GDM1 (cell line): ENCODE measurements around the gene FRAS1.

Source experiments
- DNase-seq: peaks from one replicate; lab custom pipeline; 2025; lab: John Stamatoyannopoulos, UW

The FRAS1 gene

GRCh38 chr4:78551420-78552351, 494.6 kb downstream of the FRAS1 start, which contains the start of gene ANXA3:
TSS of gene ANXA3 (plus strand) at chr4:78551770. CDS start at chr4:78554474, 2,704 bp downstream.
- no peak for DNase-seq

GRCh38 chr4:78552389-78553042, 495.4 kb downstream of the FRAS1 start:
- DNase-seq, result no peak

GRCh38 chr4:78553043-78553396, 495.9 kb downstream of the FRAS1 start:
- DNase-seq, result no peak

DNA sequence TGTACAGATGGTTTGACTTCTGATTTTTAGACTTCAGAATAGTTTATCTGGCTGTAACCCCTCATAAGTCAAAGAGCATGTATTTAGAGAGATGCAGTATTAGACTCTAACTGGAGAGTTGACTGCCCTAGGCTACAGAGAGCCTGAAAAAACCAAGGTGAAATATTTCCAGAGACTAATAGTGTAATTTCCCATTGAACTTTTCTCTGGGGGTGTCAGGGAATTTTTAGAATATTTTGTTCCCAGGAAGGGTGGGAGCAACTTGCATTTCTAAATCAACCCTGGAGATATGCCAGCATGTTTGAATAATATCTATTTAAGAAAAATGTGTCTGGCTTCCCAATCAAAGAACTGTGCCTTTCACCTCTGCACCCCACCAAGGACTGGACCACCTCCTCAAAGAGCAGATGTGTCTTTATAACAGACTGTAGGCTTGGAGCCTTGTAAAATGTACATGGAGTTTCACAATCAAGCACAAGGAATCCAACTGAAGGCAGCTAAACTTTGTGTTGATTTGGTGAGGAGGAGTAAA, 496.5 kb downstream of the FRAS1 start:
- no peak for DNase-seq

DNA sequence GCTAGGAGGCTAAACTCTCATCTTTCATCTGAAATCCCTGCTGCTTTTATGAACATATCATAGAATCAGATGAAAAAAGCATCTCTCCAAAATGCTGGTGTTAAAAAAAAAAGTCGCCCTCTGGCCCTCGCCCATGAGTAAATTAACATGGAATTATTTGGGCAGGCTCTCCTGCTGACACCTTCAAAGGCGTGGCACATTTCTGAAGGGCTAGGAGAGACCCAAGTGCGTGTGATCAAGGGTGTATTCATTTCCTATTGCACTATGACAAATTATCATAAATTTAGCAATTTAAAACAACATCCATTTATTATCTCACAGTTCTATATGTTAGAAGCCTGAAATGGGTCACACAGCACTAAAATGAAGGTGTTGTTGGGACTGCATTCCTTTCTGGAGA, 499.5 kb downstream of the FRAS1 start:
- DNase-seq, result no peak

DNA sequence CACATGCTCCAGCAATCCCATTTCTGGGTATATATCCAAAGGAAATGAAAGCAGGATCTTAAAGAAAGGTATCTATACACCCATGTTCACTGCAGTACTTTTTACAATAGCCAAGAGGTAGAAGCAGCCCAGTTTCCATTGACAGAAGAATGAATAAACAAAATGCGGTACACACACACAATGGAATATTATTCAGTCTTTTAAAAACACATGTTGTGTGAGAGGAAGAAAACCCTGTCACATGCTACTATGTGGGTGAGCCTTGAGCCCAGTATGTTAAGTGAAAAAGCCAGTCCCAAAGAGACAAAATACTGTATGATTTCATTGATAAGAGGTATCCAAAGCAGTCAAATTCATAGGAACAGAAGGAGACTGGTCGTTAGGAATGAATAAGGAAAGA, 500.7 kb downstream of the FRAS1 start:
- DNase-seq, result no peak

DNA sequence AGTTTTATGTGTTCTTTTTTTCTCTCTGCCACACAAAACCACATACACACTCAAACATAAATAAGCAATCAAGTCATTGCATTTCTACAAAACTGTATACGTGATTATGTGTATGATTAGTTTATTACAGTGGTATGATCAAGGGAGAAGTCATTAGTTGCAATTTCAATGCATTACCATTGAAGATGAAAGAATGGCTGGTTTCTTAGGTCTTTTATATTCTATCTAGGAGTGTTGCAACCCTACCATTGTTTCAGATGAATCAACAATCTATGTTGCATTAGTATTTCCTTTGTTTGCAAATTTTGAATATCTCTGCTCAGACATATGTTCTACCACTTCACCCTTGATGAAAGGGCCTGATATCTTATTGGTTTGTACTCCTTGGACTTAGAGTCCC, 501.3 kb downstream of the FRAS1 start:
- no peak for DNase-seq

DNA sequence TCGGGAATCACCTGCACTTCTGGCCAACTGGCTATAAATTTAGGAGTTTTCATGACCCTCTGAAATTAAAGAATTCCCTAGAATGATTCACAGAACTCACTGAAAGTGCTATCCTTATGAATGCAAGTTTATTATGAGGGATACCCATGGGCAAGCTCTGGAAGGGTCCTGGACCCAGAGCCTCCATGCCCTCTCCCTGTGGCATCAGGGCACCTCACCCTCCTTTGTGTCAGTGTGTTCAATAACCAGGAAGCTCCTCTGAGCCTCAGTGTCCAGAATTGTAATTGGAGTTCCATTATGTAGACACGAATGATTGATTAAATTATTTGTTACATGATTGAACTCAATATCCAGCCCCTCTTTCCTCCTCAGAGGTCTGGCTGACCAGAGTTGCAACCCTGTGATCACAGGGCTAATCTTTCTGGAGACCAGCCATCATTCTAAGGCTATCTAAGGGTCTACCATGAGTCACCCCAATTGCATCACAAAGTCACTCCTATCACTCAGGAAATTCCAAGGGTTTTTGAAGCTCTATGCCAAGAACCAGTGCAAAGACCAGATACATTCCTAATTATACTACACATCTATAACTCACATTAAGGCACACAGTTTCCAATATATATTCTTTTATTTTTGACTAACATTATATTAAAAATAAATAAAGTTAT, 503.3 kb downstream of the FRAS1 start:
- no peak for DNase-seq

GRCh38 chr4:78561677-78562076, 504.6 kb downstream of the FRAS1 start:
- DNase-seq, result no peak

GRCh38 chr4:78562687-78563086, 505.6 kb downstream of the FRAS1 start:
- DNase-seq, result no peak

- no peak for DNase-seq
These were observed 508.8 kb downstream of the FRAS1 start for GRCh38 chr4:78565971-78566372.

DNA sequence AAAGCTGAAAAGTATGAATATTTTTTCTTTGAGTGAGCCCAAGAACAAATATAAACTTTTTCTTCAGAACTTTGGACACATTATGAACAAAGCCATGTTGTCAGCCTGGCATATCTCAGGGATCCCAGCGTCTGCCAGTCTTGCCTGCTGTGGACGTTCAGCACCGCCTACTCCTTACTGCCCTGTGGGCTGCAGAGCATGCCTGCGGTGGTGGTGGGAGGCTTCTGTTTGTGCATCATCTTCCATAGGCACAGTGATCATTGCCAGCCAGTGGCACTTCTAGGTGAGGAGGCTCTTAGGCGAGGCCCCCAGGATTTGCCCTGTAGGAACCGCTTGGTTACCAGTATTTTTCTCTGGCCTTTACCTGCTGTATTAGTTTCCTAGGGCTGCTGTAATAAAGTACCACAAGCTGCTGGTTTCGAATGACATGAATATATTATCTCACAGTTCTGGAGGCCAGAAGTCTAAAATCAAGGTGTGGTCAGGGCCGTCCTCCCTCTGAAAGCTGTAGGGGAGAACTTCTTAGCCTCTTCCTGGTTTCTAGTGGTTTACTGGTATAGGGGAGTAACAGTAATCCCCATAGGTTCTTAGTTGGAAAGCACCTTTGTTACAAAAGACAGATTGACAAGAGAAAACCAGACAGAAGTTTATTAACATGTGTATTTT, 509.8 kb downstream of the FRAS1 start:
- DNase-seq, result no peak

DNA sequence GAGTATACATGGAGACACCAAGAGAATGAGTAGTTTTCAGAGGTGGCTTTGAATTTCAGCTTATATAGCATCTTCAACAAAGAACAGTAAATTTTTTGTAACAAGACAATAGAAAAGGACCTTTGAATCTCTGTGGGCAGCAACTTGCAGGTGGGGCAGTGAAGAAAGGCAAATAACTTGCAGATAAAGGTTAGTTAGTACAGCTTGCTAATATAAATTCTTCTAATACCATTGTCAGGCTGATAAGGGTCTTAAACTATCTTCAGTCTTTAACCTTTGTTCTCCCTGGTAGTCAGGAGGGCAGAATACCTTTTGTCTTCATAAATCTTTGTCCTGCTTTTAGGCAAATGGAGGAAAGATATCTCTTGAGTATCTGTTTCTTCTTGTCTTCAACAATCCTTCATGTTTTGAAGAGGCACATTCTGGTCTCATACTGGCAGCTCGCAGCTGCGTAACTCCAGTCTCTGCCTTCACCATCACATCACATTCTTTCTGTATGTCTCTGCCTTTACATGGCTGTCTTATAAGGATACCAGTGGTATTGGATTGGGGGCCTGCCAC, 510.5 kb downstream of the FRAS1 start:
- DNase-seq, result no peak

- DNase-seq, result no peak
These were observed 511.6 kb downstream of the FRAS1 start for GRCh38 chr4:78568640-78569305.

DNA sequence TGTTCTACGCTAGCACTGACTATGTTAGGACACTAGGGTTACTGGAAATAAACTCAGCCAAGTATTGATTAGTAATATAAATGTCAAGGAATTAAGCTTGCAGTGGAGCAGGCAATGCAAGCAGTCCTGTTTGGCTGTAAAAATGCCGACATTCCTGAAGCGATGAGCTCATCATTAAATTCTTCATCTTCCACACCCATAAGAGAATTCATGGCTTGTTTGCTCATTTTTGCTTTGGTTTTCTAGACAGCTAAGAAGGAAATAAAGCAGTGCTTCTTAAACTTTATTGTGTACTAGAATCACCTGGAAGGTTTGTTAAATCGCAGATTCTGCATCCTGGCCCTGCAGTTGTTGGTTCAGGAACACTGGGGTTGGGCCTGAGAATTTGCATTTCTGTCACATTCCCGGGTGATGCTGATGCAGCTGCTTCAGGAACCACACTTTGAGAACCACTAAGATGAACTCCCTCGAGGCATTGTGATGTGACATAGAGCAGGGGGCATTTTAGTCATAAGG, 512.2 kb downstream of the FRAS1 start:
- DNase-seq, result no peak

DNA sequence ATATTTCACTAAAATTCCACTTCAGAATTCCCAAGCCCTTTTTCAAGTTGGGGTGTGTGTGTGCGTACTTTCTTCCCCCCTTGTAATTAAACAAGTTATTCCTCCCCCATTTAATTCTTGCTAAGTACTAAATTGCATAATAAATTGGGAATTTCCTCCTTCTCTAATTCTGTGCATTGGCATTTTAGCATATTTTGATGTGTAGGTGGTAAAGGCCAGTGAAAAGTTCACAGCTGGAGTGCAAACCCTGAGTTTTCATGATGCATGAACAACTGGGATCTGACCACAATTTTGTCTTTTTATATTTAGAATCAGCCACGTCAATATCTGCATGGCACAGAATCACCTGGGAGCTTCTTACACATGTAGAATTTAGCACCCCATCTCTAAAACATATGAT, 513.0 kb downstream of the FRAS1 start:
- DNase-seq, result no peak

GRCh38 chr4:78571804-78572203, 514.7 kb downstream of the FRAS1 start:
- no peak for DNase-seq

- DNase-seq, result no peak
These were observed 521.7 kb downstream of the FRAS1 start for GRCh38 chr4:78578674-78579425.

DNA sequence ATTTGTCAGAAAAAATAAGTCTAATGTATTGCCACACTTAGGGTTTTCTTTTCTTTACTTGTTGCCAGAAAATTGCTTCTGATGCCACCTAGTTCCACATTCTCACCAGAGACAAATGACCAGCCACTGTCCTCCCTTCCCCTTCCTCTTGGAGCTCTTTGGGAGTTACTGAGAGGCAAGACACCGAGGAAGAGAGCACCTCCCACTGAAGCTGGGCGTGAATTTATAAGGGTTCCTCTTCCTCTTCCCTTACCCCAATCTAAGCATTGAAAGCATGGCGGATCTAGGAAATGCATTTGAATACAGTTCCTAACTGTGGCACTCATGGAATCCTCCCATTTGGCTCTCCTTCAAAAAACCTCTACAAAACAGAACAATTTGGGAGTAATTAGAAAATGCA, 524.5 kb downstream of the FRAS1 start:
- DNase-seq, result no peak

DNA sequence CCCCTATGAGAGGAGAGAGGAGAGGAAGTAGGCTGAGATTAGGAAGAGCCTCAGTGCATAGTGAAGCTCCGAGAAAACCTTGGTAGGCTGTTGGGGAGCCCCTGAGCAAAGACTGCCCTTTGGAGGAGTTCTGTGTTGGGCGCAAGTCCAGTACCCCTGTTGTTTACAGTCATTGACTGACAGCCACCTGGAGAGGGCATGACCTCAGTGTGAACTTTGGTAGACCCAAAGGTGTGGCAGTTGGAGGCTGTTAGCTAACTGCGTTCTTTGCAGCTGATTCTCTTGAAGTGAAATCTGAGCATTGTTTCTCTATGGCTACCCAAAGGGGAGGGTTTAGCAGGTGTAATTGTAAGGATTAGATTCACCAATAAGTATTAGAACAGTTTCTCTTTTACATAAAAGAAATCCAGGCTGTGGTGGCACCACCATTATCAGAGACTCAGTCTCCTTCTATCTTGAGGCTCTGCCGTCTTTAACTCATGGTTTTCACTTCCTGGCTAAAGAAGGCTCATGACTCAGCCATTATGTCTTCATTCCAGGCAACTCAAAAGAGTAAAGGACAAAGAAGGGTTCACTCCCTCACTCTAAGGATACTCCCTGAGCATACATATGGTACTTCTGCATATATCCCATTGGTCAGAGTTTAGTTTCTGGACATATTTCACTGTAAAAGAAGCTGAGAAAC, 527.9 kb downstream of the FRAS1 start:
- no peak for DNase-seq
